Measurements from ENCODE around the gene PHF20.
"Not testable (repeated sequence)": the region's sequence is repeated elsewhere in the genome, so short reads cannot be mapped to it uniquely, and the experiment has no call there.

PHF20 gene

DNA sequence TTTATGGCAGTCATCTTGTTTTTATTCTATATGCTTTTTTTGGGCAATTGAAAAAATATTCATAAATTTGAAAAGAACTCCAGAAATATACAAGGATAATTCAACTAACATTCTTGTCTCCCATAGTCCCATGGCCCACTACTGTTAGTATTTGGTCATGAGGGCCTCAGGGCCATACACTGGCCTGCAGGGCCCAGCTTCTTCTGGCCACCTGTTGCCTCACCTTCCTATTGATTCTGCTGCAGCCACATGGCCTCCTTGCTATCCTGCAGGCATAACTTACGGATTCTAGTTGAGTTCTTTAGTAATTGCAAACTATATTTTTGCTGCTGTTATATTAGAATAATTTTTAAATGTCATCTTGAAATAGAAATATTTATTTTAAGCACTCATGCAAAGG, 109.9 kb downstream of the PHF20 start:
- Histone ChIP-seq H3K36me3 (ENCODE audit: control insufficient read depth in 4 of 4, insufficient read depth in 4 of 4, low read length in 3 of 4) (peaks cover 3 to 21% (median 8%) of the 10 kb centered on the region in 4 experiments), H3K27ac (ENCODE audit: insufficient read depth in 1 of 2, low read depth in 1 of 2, low read length in 2 of 2, poor library complexity in 1 of 2, severe bottlenecking in 2 of 2) (no peak overlapping the region), H3K27me3 (replicated peaks in 2 of 5; ENCODE audit: control insufficient read depth in 4 of 5, insufficient read depth in 5 of 5, low read length in 4 of 5) (no peaks in the 10 kb centered on the region), H3K4me3 (ENCODE audit: control insufficient read depth in 1 of 7, extremely low read depth in 1 of 7, insufficient read depth in 4 of 7, low read depth in 2 of 7, low read length in 6 of 7) (no peak overlapping the region), H3K9me3 (ENCODE audit: control extremely low read depth in 1 of 5, control insufficient read depth in 4 of 5, insufficient read depth in 2 of 5, low read depth in 1 of 5, low read length in 4 of 5) (no peaks in the 10 kb centered on the region), H3K4me1 (ENCODE audit: control extremely low read depth in 1 of 4, control insufficient read depth in 4 of 4, insufficient read depth in 4 of 4, low read length in 3 of 4) (peaks cover 0 to 3% (median under 1%) of the 10 kb centered on the region in 4 experiments)
- no CpG with 5 or more reads among the region's 1 CpG for WGBS (ENCODE audit: insufficient coverage)
- no peak for DNase-seq
- ChIA-PET POLR2A (no interaction called here), CTCF (interaction anchor here (0.9 to 2.0 kb wide), 3 partner anchors 37 to 415 kb away, joined by 3 to 4 read pairs (median 4); no protein-coding TSS in a partner anchor)

- not testable (repeated sequence) for DNase-seq; H3K4me1 ChIP-seq (ENCODE audit: control extremely low read depth in 1 of 4, control insufficient read depth in 4 of 4, insufficient read depth in 4 of 4, low read length in 3 of 4)
- CTCF ChIA-PET: interaction anchor here (0.9 to 3.0 kb wide), 9 partner anchors 10 to 419 kb away, joined by 3 to 15 read pairs (median 4); no protein-coding TSS in a partner anchor
Observed at GRCh38 chr20:35882427-35883161, 110.8 kb downstream of the PHF20 start.

GRCh38 chr20:35883336-35883777, 111.5 kb downstream of the PHF20 start:
- POLR2A ChIA-PET: interaction anchor here (1.0 kb wide), 1 partner anchor 143 kb away, joined by 3 read pairs; no protein-coding TSS in a partner anchor
- CTCF ChIA-PET: interaction anchor here (0.9 to 3.0 kb wide), 10 partner anchors 9 to 420 kb away, joined by 3 to 15 read pairs (median 3); no protein-coding TSS in a partner anchor
- H3K27me3 ChIP-seq (replicated peaks in 2 of 5; ENCODE audit: control insufficient read depth in 4 of 5, insufficient read depth in 5 of 5, low read length in 4 of 5): no peaks in the 10 kb centered on the region
- no peak overlapping the region for H3K27ac ChIP-seq (ENCODE audit: insufficient read depth in 1 of 2, low read depth in 1 of 2, low read length in 2 of 2, poor library complexity in 1 of 2, severe bottlenecking in 2 of 2)
- peaks cover 0 to 16% (median 8%) of the 10 kb centered on the region in 4 experiments for H3K4me1 ChIP-seq (ENCODE audit: control extremely low read depth in 1 of 4, control insufficient read depth in 4 of 4, insufficient read depth in 4 of 4, low read length in 3 of 4)
- H3K4me3 ChIP-seq (ENCODE audit: control insufficient read depth in 1 of 7, extremely low read depth in 1 of 7, insufficient read depth in 4 of 7, low read depth in 2 of 7, low read length in 6 of 7): no peak overlapping the region
- H3K36me3 ChIP-seq (ENCODE audit: control insufficient read depth in 4 of 4, insufficient read depth in 4 of 4, low read length in 3 of 4): peaks cover 2 to 19% (median 10%) of the 10 kb centered on the region in 4 experiments
- WGBS (ENCODE audit: insufficient coverage): 91% methylated on average over 6 of the region's 6 CpGs
- no peaks in the 10 kb centered on the region for H3K9me3 ChIP-seq (ENCODE audit: control extremely low read depth in 1 of 5, control insufficient read depth in 4 of 5, insufficient read depth in 2 of 5, low read depth in 1 of 5, low read length in 4 of 5)
- DNase-seq: no peak

More at GRCh38 chr20:35882427-35883161, 110.8 kb downstream of the PHF20 start:
- H3K4me3 ChIP-seq (ENCODE audit: control insufficient read depth in 1 of 7, extremely low read depth in 1 of 7, insufficient read depth in 4 of 7, low read depth in 2 of 7, low read length in 6 of 7); H3K27me3 ChIP-seq (replicated peaks in 2 of 5; ENCODE audit: control insufficient read depth in 4 of 5, insufficient read depth in 5 of 5, low read length in 4 of 5); POLR2A ChIA-PET; H3K27ac ChIP-seq (ENCODE audit: insufficient read depth in 1 of 2, low read depth in 1 of 2, low read length in 2 of 2, poor library complexity in 1 of 2, severe bottlenecking in 2 of 2); H3K9me3 ChIP-seq (ENCODE audit: control extremely low read depth in 1 of 5, control insufficient read depth in 4 of 5, insufficient read depth in 2 of 5, low read depth in 1 of 5, low read length in 4 of 5): not testable (repeated sequence)
- WGBS (ENCODE audit: insufficient coverage): 90% methylated on average over 2 of the region's 9 CpGs
- H3K36me3 ChIP-seq (ENCODE audit: control insufficient read depth in 4 of 4, insufficient read depth in 4 of 4, low read length in 3 of 4): peaks cover 3 to 24% (median 10%) of the 10 kb centered on the region in 4 experiments

- CTCF ChIA-PET: interaction anchor here (0.9 to 3.0 kb wide), 23 partner anchors 8 to 503 kb away, joined by 3 to 15 read pairs (median 3); partner anchors contain the start of genes PHF20 and RBM39
- Histone ChIP-seq H3K27me3 (replicated peaks in 2 of 5; ENCODE audit: control insufficient read depth in 4 of 5, insufficient read depth in 5 of 5, low read length in 4 of 5) (no peaks in the 10 kb centered on the region), H3K27ac (ENCODE audit: insufficient read depth in 1 of 2, low read depth in 1 of 2, low read length in 2 of 2, poor library complexity in 1 of 2, severe bottlenecking in 2 of 2) (no peak overlapping the region), H3K4me1 (ENCODE audit: control extremely low read depth in 1 of 4, control insufficient read depth in 4 of 4, insufficient read depth in 4 of 4, low read length in 3 of 4) (peaks cover 0 to 18% (median 8%) of the 10 kb centered on the region in 4 experiments), H3K9me3 (ENCODE audit: control extremely low read depth in 1 of 5, control insufficient read depth in 4 of 5, insufficient read depth in 2 of 5, low read depth in 1 of 5, low read length in 4 of 5) (no peaks in the 10 kb centered on the region), H3K36me3 (ENCODE audit: control insufficient read depth in 4 of 4, insufficient read depth in 4 of 4, low read length in 3 of 4) (peaks cover 2 to 19% (median 10%) of the 10 kb centered on the region in 4 experiments), H3K4me3 (ENCODE audit: control insufficient read depth in 1 of 7, extremely low read depth in 1 of 7, insufficient read depth in 4 of 7, low read depth in 2 of 7, low read length in 6 of 7) (no peak overlapping the region)
- DNase-seq: peak; percentile 66 to 83 (median 79)
- POLR2A ChIA-PET: interaction anchor here (0.6 to 1.4 kb wide), 3 partner anchors 139 to 144 kb away, joined by 3 to 4 read pairs (median 3); partner anchors contain the start of gene RBM39
- 70% methylated on average over 9 of the region's 10 CpGs for WGBS (ENCODE audit: insufficient coverage)
Observed at GRCh38 chr20:35883778-35884540, 112.1 kb downstream of the PHF20 start.

DNA sequence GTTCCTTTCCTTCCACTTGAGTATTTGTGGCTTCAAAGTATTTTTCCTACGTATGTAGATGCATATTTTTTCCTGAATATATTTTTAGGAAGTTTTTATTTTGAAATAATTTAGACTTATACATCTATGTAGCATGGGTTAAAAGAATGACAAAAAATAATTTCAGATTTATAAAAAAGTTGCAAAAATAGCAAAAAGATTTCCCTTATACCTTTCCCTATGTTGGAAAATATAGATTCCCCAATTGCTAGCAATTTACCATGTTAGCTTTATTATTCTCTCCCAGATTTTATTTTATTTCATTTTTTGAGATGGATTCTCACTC, 112.7 kb downstream of the PHF20 start:
- no CpG with 5 or more reads among the region's 1 CpG for WGBS (ENCODE audit: insufficient coverage)
- no peak for DNase-seq
- no peaks in the 10 kb centered on the region for H3K9me3 ChIP-seq (ENCODE audit: control extremely low read depth in 1 of 5, control insufficient read depth in 4 of 5, insufficient read depth in 2 of 5, low read depth in 1 of 5, low read length in 4 of 5)
- ChIA-PET POLR2A (interaction anchor here (0.6 to 1.4 kb wide), 3 partner anchors 140 to 144 kb away, joined by 3 to 4 read pairs (median 3); partner anchors contain the start of gene RBM39), CTCF (interaction anchor here (1.0 to 3.0 kb wide), 21 partner anchors 9 to 503 kb away, joined by 3 to 15 read pairs (median 3); partner anchors contain the start of genes PHF20 and RBM39)
- H3K36me3 ChIP-seq (ENCODE audit: control insufficient read depth in 4 of 4, insufficient read depth in 4 of 4, low read length in 3 of 4): peaks cover 2 to 19% (median 10%) of the 10 kb centered on the region in 4 experiments
- H3K27ac ChIP-seq (ENCODE audit: insufficient read depth in 1 of 2, low read depth in 1 of 2, low read length in 2 of 2, poor library complexity in 1 of 2, severe bottlenecking in 2 of 2): no peak overlapping the region
- peaks cover 0 to 18% (median 8%) of the 10 kb centered on the region in 4 experiments for H3K4me1 ChIP-seq (ENCODE audit: control extremely low read depth in 1 of 4, control insufficient read depth in 4 of 4, insufficient read depth in 4 of 4, low read length in 3 of 4)
- no peak overlapping the region for H3K4me3 ChIP-seq (ENCODE audit: control insufficient read depth in 1 of 7, extremely low read depth in 1 of 7, insufficient read depth in 4 of 7, low read depth in 2 of 7, low read length in 6 of 7)
- H3K27me3 ChIP-seq (replicated peaks in 2 of 5; ENCODE audit: control insufficient read depth in 4 of 5, insufficient read depth in 5 of 5, low read length in 4 of 5): no peaks in the 10 kb centered on the region

GRCh38 chr20:35885212-35885611, 113.4 kb downstream of the PHF20 start:
- Histone ChIP-seq H3K4me3 (ENCODE audit: control insufficient read depth in 1 of 7, extremely low read depth in 1 of 7, insufficient read depth in 4 of 7, low read depth in 2 of 7, low read length in 6 of 7) (no peak overlapping the region), H3K9me3 (ENCODE audit: control extremely low read depth in 1 of 5, control insufficient read depth in 4 of 5, insufficient read depth in 2 of 5, low read depth in 1 of 5, low read length in 4 of 5) (no peaks in the 10 kb centered on the region), H3K36me3 (ENCODE audit: control insufficient read depth in 4 of 4, insufficient read depth in 4 of 4, low read length in 3 of 4) (peaks cover 2 to 14% (median 7%) of the 10 kb centered on the region in 4 experiments), H3K27me3 (replicated peaks in 2 of 5; ENCODE audit: control insufficient read depth in 4 of 5, insufficient read depth in 5 of 5, low read length in 4 of 5) (no peaks in the 10 kb centered on the region), H3K4me1 (ENCODE audit: control extremely low read depth in 1 of 4, control insufficient read depth in 4 of 4, insufficient read depth in 4 of 4, low read length in 3 of 4) (peaks cover 0 to 18% (median 8%) of the 10 kb centered on the region in 4 experiments), H3K27ac (ENCODE audit: insufficient read depth in 1 of 2, low read depth in 1 of 2, low read length in 2 of 2, poor library complexity in 1 of 2, severe bottlenecking in 2 of 2) (no peak overlapping the region)
- no peak for DNase-seq
- ChIA-PET POLR2A (interaction anchor here (1.4 kb wide), 1 partner anchor 143 kb away, joined by 4 read pairs; the partner anchor contains the start of gene RBM39), CTCF (interaction anchor here (0.5 to 3.0 kb wide), 9 partner anchors 10 to 368 kb away, joined by 3 to 15 read pairs (median 3); no protein-coding TSS in a partner anchor)
- no CpG with 5 or more reads among the region's 1 CpG for WGBS (ENCODE audit: insufficient coverage)
